ENCODE data around the gene PSMC3IP. TPM values are rescaled to one million over a fixed set of nuclear protein-coding genes. Genes with fewer than 3 reads are reported as not detected.
A peak's percentile ranks its signal among the peaks of the same experiment; 100 is the strongest.

PSMC3IP gene
- total RNA-seq, 4 donors from 2014 or later: 4.0 to 6.8 (median 4.8) TPM

- H3K4me1 ChIP-seq: peaks cover 0 to 26% (median 12%) of the 10 kb centered on the region in 3 donors
- H3K27me3 ChIP-seq: no peaks in the 10 kb centered on the region
- H3K4me3 ChIP-seq: no peak overlapping the region
- no peak overlapping the region for H3K27ac ChIP-seq
- TF ChIP-seq, protein P1, sequence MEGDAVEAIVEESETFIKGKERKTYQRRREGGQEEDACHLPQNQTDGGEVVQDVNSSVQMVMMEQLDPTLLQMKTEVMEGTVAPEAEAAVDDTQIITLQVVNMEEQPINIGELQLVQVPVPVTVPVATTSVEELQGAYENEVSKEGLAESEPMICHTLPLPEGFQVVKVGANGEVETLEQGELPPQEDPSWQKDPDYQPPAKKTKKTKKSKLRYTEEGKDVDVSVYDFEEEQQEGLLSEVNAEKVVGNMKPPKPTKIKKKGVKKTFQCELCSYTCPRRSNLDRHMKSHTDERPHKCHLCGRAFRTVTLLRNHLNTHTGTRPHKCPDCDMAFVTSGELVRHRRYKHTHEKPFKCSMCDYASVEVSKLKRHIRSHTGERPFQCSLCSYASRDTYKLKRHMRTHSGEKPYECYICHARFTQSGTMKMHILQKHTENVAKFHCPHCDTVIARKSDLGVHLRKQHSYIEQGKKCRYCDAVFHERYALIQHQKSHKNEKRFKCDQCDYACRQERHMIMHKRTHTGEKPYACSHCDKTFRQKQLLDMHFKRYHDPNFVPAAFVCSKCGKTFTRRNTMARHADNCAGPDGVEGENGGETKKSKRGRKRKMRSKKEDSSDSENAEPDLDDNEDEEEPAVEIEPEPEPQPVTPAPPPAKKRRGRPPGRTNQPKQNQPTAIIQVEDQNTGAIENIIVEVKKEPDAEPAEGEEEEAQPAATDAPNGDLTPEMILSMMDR (IDR thresholded peaks at IDR 0.05): no peak
- TF ChIP-seq EP300 (IDR thresholded peaks at IDR 0.05) (no peak), POLR2A (IDR thresholded peaks at IDR 0.05) (no peak), POLR2AphosphoS5 (IDR thresholded peaks at IDR 0.05) (no peak)
- no peak for ATAC-seq
- H3K9me3 ChIP-seq: no peaks in the 10 kb centered on the region
- H3K36me3 ChIP-seq: peaks cover 0 to 71% of the 10 kb centered on the region in 2 donors
- 53 to 70% methylated on average over 6 to 9 of the region's 12 CpGs for WGBS, 2 donors (ENCODE audit: low coverage in 1 of 2)
Measured at GRCh38 chr17:42571435-42572225, 5.9 kb downstream of the PSMC3IP start.

GRCh38 chr17:42568341-42569111 lies 9.0 kb downstream of the PSMC3IP start:
- 80% methylated on average over 5 of the region's 14 CpGs; no CpG with 5 or more reads in 1 of the 2 donors for WGBS, 2 donors (ENCODE audit: low coverage in 1 of 2)
- TF ChIP-seq POLR2A (IDR thresholded peaks at IDR 0.05) (no peak), POLR2AphosphoS5 (IDR thresholded peaks at IDR 0.05) (no peak), EP300 (IDR thresholded peaks at IDR 0.05) (no peak)
- TF ChIP-seq, protein P1 (IDR thresholded peaks at IDR 0.05): no peak
- no peak for ATAC-seq
- H3K4me3 ChIP-seq: no peak overlapping the region
- no peaks in the 10 kb centered on the region for H3K27me3 ChIP-seq
- H3K4me1 ChIP-seq: peaks cover 0 to 50% (median 27%) of the 10 kb centered on the region in 3 donors
- H3K9me3 ChIP-seq: no peaks in the 10 kb centered on the region
- peaks cover 0 to 80% of the 10 kb centered on the region in 2 donors for H3K36me3 ChIP-seq
- peak overlapping the region in 3 of 4 donors; percentile 26 to 95 (median 94) for H3K27ac ChIP-seq

DNA sequence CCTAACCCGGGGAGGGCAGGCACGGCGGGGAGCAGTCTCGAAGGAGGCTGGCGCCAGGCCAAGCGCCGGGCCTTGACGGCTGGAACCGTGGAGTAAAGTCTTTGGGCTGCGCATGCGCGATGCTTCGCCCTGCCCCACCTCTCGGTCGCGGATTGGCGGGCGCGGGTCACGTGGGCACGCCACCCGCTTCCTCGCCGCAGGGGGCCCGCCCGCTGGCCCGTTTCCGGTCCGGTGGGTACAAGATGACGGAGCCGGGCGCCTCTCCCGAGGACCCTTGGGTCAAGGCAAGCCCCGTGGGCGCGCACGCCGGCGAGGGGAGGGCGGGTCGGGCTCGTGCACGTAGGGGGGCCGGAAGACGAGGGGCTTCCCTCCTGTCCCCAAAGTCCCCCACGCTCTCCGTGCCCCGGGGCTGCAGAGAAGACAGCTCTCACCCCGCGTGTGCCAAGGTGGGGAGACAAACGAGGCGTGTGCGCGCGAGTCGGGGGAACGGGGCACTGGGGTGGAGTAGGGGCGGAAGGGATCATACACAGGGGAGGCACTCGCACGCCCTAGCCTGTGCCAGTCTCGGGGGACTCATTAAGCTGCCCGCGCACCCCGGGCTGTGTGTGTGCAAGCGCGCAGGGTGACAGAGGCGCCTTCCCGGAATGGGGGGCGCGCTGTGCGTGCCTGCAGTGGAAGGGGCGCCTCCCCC lies 10.5 kb downstream of the PSMC3IP start, which contains the start of gene MLX:
Gene MLX (plus strand): TSS at position 218 of the 691 bp plus-strand sequence. CDS start 25 bp downstream, at position 243.
- Histone ChIP-seq H3K27ac (peak within 1 kb of the TSS; percentile 90 to 98 (median 94)), H3K9me3 (no peaks in the 10 kb centered on the region), H3K36me3 (peaks cover 0 to 66% of the 10 kb centered on the region in 2 donors), H3K27me3 (no peaks in the 10 kb centered on the region), H3K4me1 (peaks cover 0 to 61% (median 37%) of the 10 kb centered on the region in 3 donors), H3K4me3 (peak within 1 kb of the TSS; percentile 82 to 91)
- peak; percentile 88 for ATAC-seq
- 0% methylated on average over 16 of the region's 72 CpGs; no CpG with 5 or more reads in 1 of the 2 donors for WGBS, 2 donors (ENCODE audit: low coverage in 1 of 2)
- TF ChIP-seq POLR2A (IDR thresholded peaks at IDR 0.05) (peak; percentile 40 to 61), POLR2AphosphoS5 (IDR thresholded peaks at IDR 0.05) (peak; percentile 66), EP300 (IDR thresholded peaks at IDR 0.05) (no peak)
- TF ChIP-seq, protein P1 (IDR thresholded peaks at IDR 0.05): peak in 1 of 4 experiments; percentile 17

DNA sequence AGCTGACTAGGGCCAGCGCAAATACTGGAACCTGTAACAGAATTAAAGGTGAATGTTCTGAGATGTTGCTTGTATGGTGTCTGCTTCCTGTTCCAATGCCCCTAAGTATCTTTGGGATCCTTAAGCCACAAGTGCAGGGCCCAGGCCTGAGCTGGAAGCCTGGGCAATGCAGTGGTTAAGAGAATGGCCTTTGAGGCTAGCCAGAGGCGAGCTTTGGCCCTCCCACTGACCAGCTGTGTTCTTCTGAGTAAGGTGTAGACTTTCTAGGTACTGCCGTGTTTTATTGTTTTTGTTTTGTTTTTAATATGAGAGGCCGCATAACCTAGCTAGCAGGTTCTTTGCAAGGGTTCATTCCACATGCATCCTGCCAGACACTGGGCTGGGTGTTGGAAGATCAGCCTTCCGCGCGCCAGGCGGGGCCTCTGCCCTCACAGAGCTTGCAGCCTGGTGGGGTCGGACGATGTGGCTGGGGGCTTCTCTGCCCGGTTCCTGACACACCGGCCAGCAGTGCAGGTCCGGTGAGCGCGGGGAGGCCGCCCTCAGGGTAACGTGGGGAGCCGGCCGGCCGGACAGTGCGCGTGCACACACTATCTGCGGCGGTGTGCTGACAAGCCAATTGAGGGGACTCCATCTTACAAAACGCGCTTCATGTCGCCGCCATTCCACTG lies 11.2 kb downstream of the PSMC3IP start:
- ATAC-seq: no peak
- TF ChIP-seq, protein P1 (IDR thresholded peaks at IDR 0.05): no peak
- TF ChIP-seq POLR2AphosphoS5 (IDR thresholded peaks at IDR 0.05) (no peak), POLR2A (IDR thresholded peaks at IDR 0.05) (no peak), EP300 (IDR thresholded peaks at IDR 0.05) (no peak)
- Histone ChIP-seq H3K27me3 (no peaks in the 10 kb centered on the region), H3K4me1 (peaks cover 0 to 66% (median 38%) of the 10 kb centered on the region in 3 donors), H3K36me3 (peaks cover 0 to 59% of the 10 kb centered on the region in 2 donors), H3K9me3 (no peaks in the 10 kb centered on the region), H3K27ac (peak overlapping the region; percentile 90 to 98 (median 94)), H3K4me3 (peak overlapping the region; percentile 82 to 91)
- WGBS, 2 donors (ENCODE audit: low coverage in 1 of 2): 15 to 80% methylated on average over 1 to 8 of the region's 28 CpGs

Measured in gastroesophageal sphincter (tissue), 4 donors.